H1 (cell line): ENCODE results near the gene C1GALT1C1L. TPM values are rescaled to one million over a fixed set of nuclear protein-coding genes. Genes with fewer than 3 reads are reported as not detected.

Source experiments
- CEBPB ChIP-seq: IDR thresholded peaks from 2 replicates; pipeline ENCODE4 v1.6.1; 2012; ENCODE audit warnings: low read depth, low read length
- CHD7 ChIP-seq: fragments of 300-600 bp; sonication (generic); IDR thresholded peaks from 2 replicates; pipeline ENCODE4 v1.7.1; 2012; ENCODE audit warnings: low read length, moderate library complexity, mild to moderate bottlenecking, inconsistent platforms; ENCODE audit not compliant: insufficient replicate concordance
- HDAC6 ChIP-seq: IDR thresholded peaks from one replicate; pipeline ENCODE4 v1.7.1; 2012; ENCODE audit warnings: low read depth, mild to moderate bottlenecking, inconsistent platforms, low read length, moderate library complexity
- RBBP5 ChIP-seq: IDR thresholded peaks from 2 replicates; pipeline ENCODE4 v1.7.1; 2012; ENCODE audit warnings: low read depth, mild to moderate bottlenecking, inconsistent platforms, low read length, moderate library complexity, borderline replicate concordance
- polyA plus RNA-seq, 7 experiments: library from polyadenylated mRNA; depleted of rRNA in 3 of 7; stranded (reverse) in 5 of 7; unstranded in 2 of 7; fragments of >200 nt in 5 of 7; fragments of 200-250 nt in 2 of 7; gene quantifications; 1 replicate in 5 of 7; 2 replicates in 1 of 7; 4 replicates in 1 of 7; pipeline versions ENCODE4 v1.2.1 to v1.2.3, GENCODE V29; 2011 to 2013; ENCODE audit warnings: missing spikeins in 2 of 7, mixed read lengths in 2 of 7
- total RNA-seq: library from RNA; stranded (reverse); fragmentation: NEBNext Ultra II Directional; extraction: Animal tissue kit (Norgen Biotek cat#: 25700); gene quantifications from 2 replicates; pipeline ENCODE4 v1.2.1, GENCODE V29; 2021

Gene C1GALT1C1L
- total and polyA plus RNA-seq, 2 of the 8 experiments (the other 6 are each of a cell fraction or from before 2014, with no cell fraction given): 0.12 TPM; not detected in 1

- no peak for TF ChIP-seq HDAC6
- no peak for TF ChIP-seq RBBP5
- TF ChIP-seq CEBPB: no peak
- TF ChIP-seq CHD7: no peak
- TF ChIP-seq, all 59 proteins: peak for 0
Measured at GRCh38 chr2:43707255-43708015, 31.2 kb upstream of the C1GALT1C1L start (continued).
